ENCODE data around the gene NXPH3.
A peak's percentile ranks its signal among the peaks of the same experiment; 100 is the strongest.

The NXPH3 gene

GRCh38 chr17:49576917-49577649 lies 1.4 kb downstream of the NXPH3 start:
- DNase-seq, result no peak

DNA sequence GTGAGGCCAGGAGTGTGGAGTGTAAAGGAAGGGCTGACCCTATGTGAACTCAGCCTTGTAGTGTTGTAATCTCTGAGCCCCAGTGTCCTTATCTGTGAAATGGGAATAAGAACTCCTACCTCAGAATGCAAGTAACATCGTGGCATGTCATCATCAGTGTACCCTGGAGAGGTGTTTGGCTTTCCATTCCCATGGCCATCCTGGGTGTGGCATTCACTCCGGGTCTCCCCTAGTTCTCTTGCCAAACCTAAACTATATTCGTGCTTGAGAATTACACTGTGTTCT lies 1.9 kb downstream of the NXPH3 start:
- no peak for DNase-seq

DNA sequence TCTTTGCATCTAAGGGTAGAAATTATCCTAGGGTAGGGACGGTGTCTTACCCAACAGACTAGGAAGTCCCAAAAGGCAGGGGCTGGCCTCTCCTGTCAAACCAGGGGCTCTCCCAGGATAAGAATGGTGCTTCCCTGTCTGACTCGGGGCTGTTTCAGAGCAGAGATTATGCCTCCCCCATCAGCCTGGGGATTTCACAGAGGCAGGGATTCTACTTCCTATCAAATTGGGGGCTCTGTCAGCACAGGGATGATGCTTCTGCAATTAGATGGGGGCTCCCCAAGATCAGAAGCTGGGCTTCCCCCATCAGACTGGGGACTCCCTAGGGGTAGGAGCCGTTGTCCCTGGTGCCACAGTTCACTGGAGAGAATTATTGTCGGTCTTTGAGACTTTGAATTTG lies 2.3 kb downstream of the NXPH3 start:
- no peak for DNase-seq

- no peak for DNase-seq
These were observed 2.7 kb downstream of the NXPH3 start for GRCh38 chr17:49578414-49578813.

GRCh38 chr17:49578952-49579500 lies 3.4 kb downstream of the NXPH3 start:
- no peak for DNase-seq

DNA sequence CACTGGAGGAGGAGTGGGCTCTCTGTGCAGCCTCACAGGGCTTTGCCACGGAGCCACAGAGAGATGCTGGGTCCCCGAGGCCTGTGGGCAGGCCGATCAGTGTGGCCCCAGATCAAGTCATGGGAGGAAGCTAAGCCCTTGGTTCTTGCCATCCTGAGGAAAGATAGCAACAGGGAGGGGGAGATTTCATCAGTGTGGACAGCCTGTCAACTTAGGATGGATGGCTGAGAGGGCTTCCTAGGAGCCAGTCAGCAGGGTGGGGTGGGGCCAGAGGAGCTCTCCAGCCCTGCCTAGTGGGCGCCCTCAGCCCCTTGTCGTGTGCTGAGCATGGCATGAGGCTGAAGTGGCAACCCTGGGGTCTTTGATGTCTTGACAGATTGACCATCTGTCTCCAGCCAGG lies 3.9 kb downstream of the NXPH3 start:
- DNase-seq, result no peak

GRCh38 chr17:49580055-49580721 lies 4.5 kb downstream of the NXPH3 start:
- DNase-seq, result no peak

GRCh38 chr17:49580981-49581647 lies 5.4 kb downstream of the NXPH3 start:
- no peak for DNase-seq

DNA sequence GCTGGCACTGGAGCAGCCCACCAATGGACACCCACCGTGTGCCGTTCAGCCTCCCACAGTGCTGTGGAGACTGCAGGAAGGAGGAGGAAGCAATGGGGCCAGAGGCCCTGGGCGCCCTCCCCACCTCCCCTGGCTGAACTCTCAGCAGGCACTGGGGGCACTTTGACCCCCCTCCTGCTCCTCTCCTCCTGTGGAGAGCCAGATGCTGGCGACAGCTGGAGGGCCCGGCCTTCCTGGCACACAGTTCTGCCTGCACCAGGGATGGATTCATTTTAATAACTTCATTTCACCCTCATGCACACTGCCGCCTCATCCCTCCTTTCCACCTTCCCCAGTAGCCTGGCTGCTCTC lies 6.0 kb downstream of the NXPH3 start:
- DNase-seq, result no peak

DNA sequence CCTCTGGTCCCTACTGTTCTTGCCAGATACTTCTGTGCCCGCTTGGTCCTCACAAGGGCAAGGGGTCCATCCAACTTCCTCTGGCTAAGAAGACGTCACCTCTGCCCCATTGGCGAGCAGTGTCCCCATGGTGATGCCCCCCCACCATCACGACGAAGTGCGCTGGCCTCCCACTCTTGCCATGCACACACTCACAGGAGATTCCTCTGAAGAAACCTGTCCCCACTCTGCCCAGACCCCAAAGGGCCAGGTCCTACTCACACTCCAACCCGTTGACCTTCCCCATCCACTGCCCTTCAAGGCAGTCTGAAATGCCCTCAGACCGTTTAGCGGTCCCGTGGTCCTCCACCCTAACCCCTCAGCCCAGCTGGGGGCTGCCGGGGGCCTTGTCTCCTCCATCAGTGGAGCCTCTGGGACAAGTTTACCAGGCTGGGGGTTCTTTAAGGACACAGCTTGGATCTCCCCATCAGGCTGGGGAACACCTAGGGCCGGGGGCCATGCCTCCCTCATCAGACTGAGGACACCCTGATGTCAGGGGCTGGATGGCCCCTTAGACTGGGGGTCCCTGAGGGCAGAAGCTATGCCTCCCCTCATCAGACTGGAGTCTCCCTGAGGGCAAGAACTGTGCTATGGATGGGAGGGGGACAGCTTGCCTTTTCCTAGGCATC lies 6.5 kb downstream of the NXPH3 start:
- no peak for DNase-seq

DNA sequence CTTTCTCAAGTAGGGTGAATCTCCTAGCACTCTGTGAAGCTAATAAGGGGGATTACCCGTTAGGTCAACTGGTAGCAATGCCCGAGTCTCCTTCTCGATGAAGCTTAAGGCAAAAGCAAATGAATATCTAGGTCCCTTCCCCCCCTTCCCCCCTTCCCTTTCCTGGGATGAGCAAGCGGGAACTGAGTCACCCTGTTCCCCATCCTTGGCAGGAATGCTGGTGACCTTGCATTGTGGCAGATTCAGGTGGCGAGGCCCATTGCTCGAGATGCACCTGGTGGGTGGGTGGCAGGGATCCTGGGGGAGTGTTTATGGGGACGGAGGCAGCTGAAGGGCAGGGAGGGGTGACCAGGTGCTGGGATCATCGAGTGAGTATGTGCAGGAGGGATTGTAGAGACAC lies 7.1 kb downstream of the NXPH3 start:
- no peak for DNase-seq

GRCh38 chr17:49583226-49583625 lies 7.6 kb downstream of the NXPH3 start:
- DNase-seq, result no peak

DNA sequence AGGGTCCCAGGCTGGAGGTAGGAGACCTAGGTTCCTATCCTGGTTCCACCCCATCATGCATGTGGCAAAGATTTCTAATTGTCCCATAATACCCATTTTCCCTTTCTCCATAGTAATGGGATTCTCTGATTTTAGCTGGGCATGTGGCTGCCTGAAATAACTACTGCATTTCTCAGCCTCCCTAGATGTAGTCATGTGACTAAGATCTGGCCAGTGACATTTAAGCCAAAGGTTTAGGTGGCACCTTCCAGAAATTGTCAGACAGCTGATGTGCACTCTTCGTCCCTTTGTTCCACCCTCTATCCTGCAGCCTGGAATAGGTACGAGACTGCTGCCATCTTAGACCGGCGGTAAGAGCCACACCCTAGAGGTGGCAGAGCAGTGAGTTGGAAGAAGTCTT lies 8.2 kb downstream of the NXPH3 start:
- DNase-seq, result no peak

- DNase-seq, result no peak
These were observed 9.9 kb downstream of the NXPH3 start for GRCh38 chr17:49585422-49586027.

DNA sequence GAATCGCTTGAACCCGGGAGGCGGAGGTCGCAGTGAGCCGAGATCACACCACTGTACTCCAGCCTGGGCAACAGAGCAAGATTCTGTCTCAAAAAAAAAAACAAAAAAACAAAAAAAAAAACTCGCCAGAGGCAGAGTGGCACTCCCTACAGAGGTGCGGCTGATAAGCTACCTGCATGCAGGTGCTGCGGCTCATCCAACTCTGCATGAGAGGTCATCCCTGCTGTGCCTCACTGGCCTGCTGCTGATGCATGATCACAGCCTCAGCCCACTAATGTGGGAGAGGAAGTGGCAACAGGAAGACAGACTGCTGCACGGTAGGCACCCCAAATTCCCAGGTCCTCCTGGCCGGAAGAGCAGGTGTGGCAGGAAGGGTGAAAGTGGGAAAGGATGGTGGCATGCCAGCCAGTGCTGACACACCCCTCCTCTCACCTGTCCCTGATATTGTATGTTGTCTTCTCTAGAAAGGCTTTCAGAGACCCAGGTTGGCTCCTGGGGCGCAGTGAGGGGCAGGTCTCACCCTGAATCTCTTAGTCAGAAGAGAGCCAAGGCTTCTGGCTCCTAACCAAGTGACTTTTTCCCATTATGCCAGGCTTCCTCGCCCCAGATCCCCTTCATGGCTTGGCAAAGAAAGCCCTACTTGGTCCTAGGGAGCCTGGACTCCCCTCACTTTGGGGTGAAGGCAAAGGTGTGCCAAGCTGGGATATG lies 11.8 kb downstream of the NXPH3 start:
- DNase-seq, result no peak

DNA sequence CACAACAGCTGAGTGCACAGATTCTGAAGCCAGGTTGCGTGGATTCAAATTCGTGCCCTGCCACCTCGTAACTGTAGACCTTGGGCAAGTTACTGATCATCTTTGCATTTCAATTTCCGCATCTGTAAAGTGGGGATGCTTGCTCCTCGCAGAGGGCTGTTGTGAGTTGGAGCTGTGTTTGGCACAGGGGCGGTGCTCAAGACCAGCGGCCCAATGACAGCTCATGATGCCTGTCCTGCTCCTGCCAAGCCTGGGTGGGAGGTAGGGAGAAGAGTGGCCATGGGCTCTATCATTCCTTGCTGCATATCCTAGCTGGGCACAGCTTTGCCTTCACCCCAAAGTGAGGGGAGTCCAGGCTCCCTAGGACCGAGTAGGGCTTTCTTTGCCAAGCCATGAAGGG lies 12.6 kb downstream of the NXPH3 start:
- no peak for DNase-seq

DNA sequence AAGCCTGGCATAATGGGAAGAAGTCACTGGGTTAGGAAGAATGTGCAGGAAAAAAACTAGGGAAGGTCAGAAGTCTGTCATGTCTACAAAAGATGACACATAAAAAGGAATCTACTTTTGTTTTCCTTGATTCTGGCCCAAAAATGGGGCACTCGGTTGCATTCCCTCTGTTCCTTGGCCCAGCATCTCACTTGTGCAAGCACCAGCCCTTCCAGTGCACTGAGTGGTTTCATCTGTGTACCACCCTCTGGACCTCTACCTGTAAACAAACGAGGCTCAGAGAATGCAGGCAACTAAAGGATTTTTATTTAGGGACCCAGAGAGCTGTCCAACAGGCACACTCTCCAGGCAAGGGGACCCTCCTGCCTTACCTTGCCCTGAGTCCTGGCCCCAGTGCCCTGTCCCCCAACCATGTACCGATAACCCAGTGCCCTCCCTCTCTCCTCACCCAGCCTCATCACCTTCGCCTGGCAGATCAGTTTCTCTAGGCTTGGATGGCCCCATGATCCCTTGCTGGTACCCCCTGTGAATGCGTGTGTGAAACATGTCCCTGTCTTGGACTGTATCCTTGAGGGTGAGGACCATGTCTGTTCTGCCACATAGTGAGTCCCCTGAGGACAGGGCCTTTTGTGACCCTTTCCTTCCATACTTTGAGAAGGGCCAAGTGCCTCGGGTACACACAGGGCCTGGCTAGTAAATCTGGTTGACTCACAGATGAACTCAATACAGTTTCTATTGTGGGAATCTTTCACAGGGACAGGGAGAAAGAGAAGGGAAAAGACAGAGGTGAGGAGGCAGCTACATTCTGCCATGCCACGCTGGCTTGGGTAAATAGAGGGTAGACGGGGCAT lies 13.3 kb downstream of the NXPH3 start:
- DNase-seq, result peak; percentile 14

DNA sequence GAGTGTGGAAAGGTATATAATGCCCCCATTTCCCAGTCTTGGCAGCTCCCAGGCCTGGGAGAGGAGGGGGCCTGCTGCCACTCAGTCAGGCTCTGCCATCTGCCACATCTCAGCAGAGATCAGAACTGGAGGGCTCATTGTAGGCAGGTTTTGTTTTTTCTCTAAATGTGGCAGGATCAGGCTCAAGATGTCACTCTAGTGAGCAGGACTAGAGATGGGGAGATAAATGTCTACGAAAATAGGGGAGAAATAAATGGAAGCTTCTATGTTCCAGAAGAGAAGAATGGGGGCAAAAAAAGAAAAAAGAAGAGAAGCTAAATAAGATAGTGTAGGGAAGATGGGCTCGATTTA lies 13.9 kb downstream of the NXPH3 start:
- DNase-seq, result no peak

- DNase-seq, result no peak
These were observed 15.2 kb downstream of the NXPH3 start for GRCh38 chr17:49590874-49591273.

- DNase-seq, result no peak
These were observed 16.6 kb downstream of the NXPH3 start for GRCh38 chr17:49592263-49592662.

DNA sequence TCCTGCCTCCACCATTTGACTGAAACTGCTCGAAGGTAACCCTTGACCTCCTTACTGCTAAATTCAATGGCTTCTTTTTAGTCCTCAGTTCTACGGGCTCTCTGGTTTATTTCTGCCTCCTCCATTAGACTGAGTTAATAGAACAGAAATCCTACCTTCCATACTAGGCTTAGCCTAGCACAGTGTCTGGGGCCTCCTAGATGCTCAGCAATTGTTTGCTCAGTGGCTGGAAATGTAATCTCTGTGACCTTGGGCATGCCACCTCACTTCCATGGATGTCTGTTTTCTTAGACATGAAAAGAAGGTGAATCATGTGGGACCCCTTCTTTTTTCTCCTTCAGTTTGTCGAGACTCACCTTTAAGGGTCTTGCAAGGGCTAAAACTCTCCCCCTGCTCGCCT lies 19.7 kb downstream of the NXPH3 start:
- DNase-seq, result no peak

GRCh38 chr17:49595980-49596379 lies 20.3 kb downstream of the NXPH3 start:
- DNase-seq, result no peak
